ENCODE data around the gene OR6C3. TPM values are rescaled to one million over a fixed set of nuclear protein-coding genes. Genes with fewer than 3 reads are reported as not detected.

The OR6C3 gene
- total RNA-seq, 1 experiment from 2014 or later = not detected

DNA sequence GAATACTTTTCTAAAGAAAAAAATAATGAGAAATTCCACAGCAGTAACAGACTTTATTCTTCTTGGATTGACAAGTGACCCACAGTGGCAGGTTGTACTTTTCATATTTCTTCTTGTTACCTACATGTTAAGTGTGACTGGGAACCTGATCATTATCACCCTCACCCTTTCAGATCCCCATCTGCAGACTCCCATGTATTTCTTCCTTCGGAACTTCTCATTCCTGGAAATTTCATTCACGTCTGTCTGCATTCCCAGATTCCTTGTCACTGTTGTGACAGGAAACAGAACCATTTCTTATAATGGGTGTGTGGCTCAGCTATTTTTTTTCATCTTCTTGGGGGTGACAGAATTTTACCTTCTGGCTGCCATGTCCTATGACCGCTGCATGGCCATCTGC lies 34.5 kb downstream of the OR6C3 start:
- Histone ChIP-seq H3K79me1 (ENCODE audit: insufficient read depth, low read depth, low read length, poor library complexity, severe bottlenecking) (no peaks in the 10 kb centered on the region), H4K5ac (ENCODE audit: insufficient read length, low read depth, low read length) (no peak overlapping the region), H2BK120ac (ENCODE audit: low read depth, low read length, poor library complexity, severe bottlenecking) (no peak overlapping the region), H4K8ac (replicated peaks; ENCODE audit: insufficient read length, low read depth, low read length) (no peak overlapping the region), H3K4ac (ENCODE audit: low read depth, low read length) (no peak overlapping the region), H3K56ac (ENCODE audit: insufficient read length, low read depth, low read length) (no peak overlapping the region), H3K4me2 (ENCODE audit: insufficient read depth, insufficient read length, low read length) (no peak overlapping the region), H2BK15ac (ENCODE audit: low read depth, low read length) (no peak overlapping the region), H3K27me3 (ENCODE audit: insufficient read depth, low read length) (no peaks in the 10 kb centered on the region), H3T11ph (ENCODE audit: low read length) (no peak overlapping the region), H2BK20ac (ENCODE audit: low read depth, low read length, poor library complexity, severe bottlenecking) (no peak overlapping the region), H3K9me3 (ENCODE audit: control insufficient read depth, low read depth, low read length) (no peaks in the 10 kb centered on the region), H3K4me1 (ENCODE audit: insufficient read depth, low read length) (no peaks in the 10 kb centered on the region), H3K14ac (ENCODE audit: insufficient read depth, low read length) (no peak overlapping the region), H2BK12ac (ENCODE audit: insufficient read length, low read depth, low read length) (no peak overlapping the region), H3K18ac (ENCODE audit: insufficient read length, low read depth, low read length) (no peak overlapping the region), H3K23me2 (ENCODE audit: insufficient read length, low read depth, low read length, poor library complexity, severe bottlenecking) (no peaks in the 10 kb centered on the region), H3K27ac (ENCODE audit: insufficient read length, low read depth, low read length) (no peak overlapping the region), H3K23ac (ENCODE audit: insufficient read length, low read depth, low read length) (no peak overlapping the region), H2AFZ (ENCODE audit: low read length) (no peak overlapping the region), H2AK5ac (ENCODE audit: insufficient read length, low read length) (no peak overlapping the region), H2BK5ac (ENCODE audit: insufficient read length, low read length) (no peak overlapping the region), H4K20me1 (ENCODE audit: control insufficient read depth, insufficient read depth, insufficient read length) (no peaks in the 10 kb centered on the region), H3K79me2 (ENCODE audit: insufficient read depth, low read length) (no peaks in the 10 kb centered on the region), H3K9ac (ENCODE audit: extremely low read depth, insufficient read length, low read length) (no peak overlapping the region), H4K91ac (ENCODE audit: insufficient read length, low read depth, low read length) (no peak overlapping the region)
- H3K4me3 Mint-ChIP-seq = no peak overlapping the region
- no CpG with 5 or more reads among the region's 3 CpGs for WGBS (ENCODE audit: extremely low coverage, insufficient read length, low lambda C conversion rate)
- DNase-seq = no peak
- H3K4me1 Mint-ChIP-seq = no peaks in the 10 kb centered on the region
- no peaks in the 10 kb centered on the region for H3K27me3 Mint-ChIP-seq (ENCODE audit: low read depth)
- TF ChIP-seq, protein P1, sequence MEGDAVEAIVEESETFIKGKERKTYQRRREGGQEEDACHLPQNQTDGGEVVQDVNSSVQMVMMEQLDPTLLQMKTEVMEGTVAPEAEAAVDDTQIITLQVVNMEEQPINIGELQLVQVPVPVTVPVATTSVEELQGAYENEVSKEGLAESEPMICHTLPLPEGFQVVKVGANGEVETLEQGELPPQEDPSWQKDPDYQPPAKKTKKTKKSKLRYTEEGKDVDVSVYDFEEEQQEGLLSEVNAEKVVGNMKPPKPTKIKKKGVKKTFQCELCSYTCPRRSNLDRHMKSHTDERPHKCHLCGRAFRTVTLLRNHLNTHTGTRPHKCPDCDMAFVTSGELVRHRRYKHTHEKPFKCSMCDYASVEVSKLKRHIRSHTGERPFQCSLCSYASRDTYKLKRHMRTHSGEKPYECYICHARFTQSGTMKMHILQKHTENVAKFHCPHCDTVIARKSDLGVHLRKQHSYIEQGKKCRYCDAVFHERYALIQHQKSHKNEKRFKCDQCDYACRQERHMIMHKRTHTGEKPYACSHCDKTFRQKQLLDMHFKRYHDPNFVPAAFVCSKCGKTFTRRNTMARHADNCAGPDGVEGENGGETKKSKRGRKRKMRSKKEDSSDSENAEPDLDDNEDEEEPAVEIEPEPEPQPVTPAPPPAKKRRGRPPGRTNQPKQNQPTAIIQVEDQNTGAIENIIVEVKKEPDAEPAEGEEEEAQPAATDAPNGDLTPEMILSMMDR (conservative IDR thresholded peaks at IDR 0.05) = no peak
- H3K27ac Mint-ChIP-seq = no peak overlapping the region
- H3K36me3 Mint-ChIP-seq (ENCODE audit: insufficient read depth in 1 of 3, low read depth in 3 of 3) = no peaks in the 10 kb centered on the region
- no peaks in the 10 kb centered on the region for H3K9me3 Mint-ChIP-seq

Data from H9 (cell line).